GM18517 (cell line): Measurements from ENCODE around the gene OR8B3.

ENCODE experiments used
- ATAC-seq: cut with Tn5 transposase; IDR thresholded peaks from one replicate; pipeline ENCODE4 v1.9.1; 2021; ENCODE audit warnings: mild to moderate bottlenecking, moderate library complexity; ENCODE audit not compliant: unreplicated experiment

Gene OR8B3

GRCh38 chr11:124376280-124376679, 22.5 kb downstream of the OR8B3 start:
- no peak for ATAC-seq

- no peak for ATAC-seq
These were observed 39.3 kb downstream of the OR8B3 start for GRCh38 chr11:124359566-124359965.

- no peak for ATAC-seq
These were observed 52.4 kb downstream of the OR8B3 start for GRCh38 chr11:124346311-124346955.
